Neutrophil (primary cell): Measurements from ENCODE around the gene BTRC.

Source experiments
- H3K27ac ChIP-seq: fragments of 200-600 bp; sonication (generic); 2 replicates; pipeline ENCODE4 v1.5.1; 2016; ENCODE audit warnings: mild to moderate bottlenecking, moderate library complexity
- H3K27me3 ChIP-seq: fragments of 200-600 bp; sonication (generic); 2 replicates; pipeline ENCODE4 v1.6.0; 2016; ENCODE audit warnings: mild to moderate bottlenecking
- H3K36me3 ChIP-seq: fragments of 200-600 bp; sonication (generic); 2 replicates; pipeline ENCODE4 v1.5.1; 2017
- H3K4me1 ChIP-seq, 2 experiments: fragments of 200-600 bp in 1 of 2; sonication (generic) in 1 of 2; 1 replicate in 1 of 2; 2 replicates in 1 of 2; pipeline versions ENCODE4 v1.5.1 to v1.6.1; 2013 to 2016; ENCODE audit warnings: low read depth in 1 of 2, low read length in 1 of 2, mild to moderate bottlenecking in 1 of 2, moderate library complexity in 1 of 2; ENCODE audit not compliant: control insufficient read depth in 1 of 2, insufficient read depth in 1 of 2
- H3K4me3 ChIP-seq, 2 experiments: fragments of 200-600 bp in 1 of 2; sonication (generic) in 1 of 2; 1 replicate in 1 of 2; 2 replicates in 1 of 2; pipeline ENCODE4 v1.5.1; 2013 to 2016; ENCODE audit warnings: low read depth in 1 of 2, low read length in 1 of 2, mild to moderate bottlenecking in 1 of 2, moderate library complexity in 1 of 2
- H3K9me3 ChIP-seq: fragments of 200-600 bp; sonication (generic); 2 replicates; pipeline ENCODE4 v1.5.1; 2016
- TF ChIP-seq, protein P1 (sequence below): fragments of 200-600 bp; sonication (generic); IDR thresholded peaks from 2 replicates; pipeline ENCODE4 v1.5.1; 2016; ENCODE audit warnings: antibody characterized with exemption

Gene BTRC

DNA sequence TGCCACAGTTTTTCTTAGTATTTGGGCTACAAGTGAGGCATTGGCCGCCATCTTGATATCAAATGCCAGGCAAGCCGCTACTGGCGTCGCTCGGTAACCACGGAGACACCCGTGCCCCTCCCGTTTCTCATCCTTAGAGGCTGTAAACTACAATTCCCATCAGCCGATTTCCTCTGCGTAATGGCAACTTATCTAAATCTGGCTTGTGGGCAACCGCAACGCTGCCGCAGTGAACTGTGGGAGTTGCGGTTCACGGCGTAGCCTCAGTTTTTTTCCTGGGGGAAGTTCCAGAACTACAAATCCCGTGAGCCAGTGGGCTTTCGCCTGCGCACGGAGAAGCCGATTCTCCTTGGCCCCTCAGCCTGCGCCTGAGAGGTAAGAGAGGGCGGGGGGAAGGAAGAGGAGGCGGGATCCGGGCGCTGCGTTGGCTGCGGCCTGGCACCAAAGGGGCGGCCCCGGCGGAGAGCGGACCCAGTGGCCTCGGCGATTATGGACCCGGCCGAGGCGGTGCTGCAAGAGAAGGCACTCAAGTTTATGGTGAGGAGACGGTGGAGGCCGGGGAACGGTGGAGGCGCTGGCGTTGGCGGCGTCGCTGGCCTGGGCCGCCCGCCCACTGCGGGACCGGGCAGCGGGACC lies at the start of gene BTRC:
BTRC (plus strand) TSS at position 474 of the 636 bp plus-strand sequence; CDS start at position 490, 16 bp downstream.
- H3K4me3 ChIP-seq: peak within 1 kb of the TSS; percentile 81 to 88
- TF ChIP-seq, protein P1, sequence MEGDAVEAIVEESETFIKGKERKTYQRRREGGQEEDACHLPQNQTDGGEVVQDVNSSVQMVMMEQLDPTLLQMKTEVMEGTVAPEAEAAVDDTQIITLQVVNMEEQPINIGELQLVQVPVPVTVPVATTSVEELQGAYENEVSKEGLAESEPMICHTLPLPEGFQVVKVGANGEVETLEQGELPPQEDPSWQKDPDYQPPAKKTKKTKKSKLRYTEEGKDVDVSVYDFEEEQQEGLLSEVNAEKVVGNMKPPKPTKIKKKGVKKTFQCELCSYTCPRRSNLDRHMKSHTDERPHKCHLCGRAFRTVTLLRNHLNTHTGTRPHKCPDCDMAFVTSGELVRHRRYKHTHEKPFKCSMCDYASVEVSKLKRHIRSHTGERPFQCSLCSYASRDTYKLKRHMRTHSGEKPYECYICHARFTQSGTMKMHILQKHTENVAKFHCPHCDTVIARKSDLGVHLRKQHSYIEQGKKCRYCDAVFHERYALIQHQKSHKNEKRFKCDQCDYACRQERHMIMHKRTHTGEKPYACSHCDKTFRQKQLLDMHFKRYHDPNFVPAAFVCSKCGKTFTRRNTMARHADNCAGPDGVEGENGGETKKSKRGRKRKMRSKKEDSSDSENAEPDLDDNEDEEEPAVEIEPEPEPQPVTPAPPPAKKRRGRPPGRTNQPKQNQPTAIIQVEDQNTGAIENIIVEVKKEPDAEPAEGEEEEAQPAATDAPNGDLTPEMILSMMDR: peak; percentile 5
- H3K27ac ChIP-seq: peak within 1 kb of the TSS; percentile 75
- H3K9me3 ChIP-seq: no peaks in the 10 kb centered on the region
- peaks cover 33% of the 10 kb centered on the region for H3K27me3 ChIP-seq
- peaks cover 12% of the 10 kb centered on the region in 2 experiments for H3K4me1 ChIP-seq
- no peaks in the 10 kb centered on the region for H3K36me3 ChIP-seq

DNA sequence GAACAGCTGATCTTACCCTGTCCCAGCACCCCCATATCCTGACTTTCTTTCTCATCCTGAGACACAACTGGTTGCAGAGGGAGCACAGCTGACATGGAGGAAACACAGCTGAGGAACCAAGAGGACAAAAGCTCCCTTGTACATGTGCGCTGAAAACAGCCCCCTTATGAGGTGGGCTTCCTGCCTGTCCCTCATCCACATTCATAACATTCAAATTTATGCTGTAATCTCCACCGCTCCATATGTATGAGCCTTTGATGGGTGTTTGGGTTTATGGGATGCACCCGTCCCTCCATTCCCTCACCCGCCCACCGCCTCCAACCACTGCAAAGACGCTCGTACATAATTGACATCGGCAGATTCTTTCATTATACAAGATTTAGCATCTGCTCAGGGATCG lies 49.6 kb upstream of the BTRC start:
- H3K9me3 ChIP-seq: no peaks in the 10 kb centered on the region
- peaks cover 93% of the 10 kb centered on the region for H3K27me3 ChIP-seq
- H3K36me3 ChIP-seq: no peaks in the 10 kb centered on the region
- H3K4me1 ChIP-seq: no peaks in the 10 kb centered on the region
- H3K27ac ChIP-seq: no peak overlapping the region
- no peak overlapping the region for H3K4me3 ChIP-seq
- TF ChIP-seq, protein P1: no peak

DNA sequence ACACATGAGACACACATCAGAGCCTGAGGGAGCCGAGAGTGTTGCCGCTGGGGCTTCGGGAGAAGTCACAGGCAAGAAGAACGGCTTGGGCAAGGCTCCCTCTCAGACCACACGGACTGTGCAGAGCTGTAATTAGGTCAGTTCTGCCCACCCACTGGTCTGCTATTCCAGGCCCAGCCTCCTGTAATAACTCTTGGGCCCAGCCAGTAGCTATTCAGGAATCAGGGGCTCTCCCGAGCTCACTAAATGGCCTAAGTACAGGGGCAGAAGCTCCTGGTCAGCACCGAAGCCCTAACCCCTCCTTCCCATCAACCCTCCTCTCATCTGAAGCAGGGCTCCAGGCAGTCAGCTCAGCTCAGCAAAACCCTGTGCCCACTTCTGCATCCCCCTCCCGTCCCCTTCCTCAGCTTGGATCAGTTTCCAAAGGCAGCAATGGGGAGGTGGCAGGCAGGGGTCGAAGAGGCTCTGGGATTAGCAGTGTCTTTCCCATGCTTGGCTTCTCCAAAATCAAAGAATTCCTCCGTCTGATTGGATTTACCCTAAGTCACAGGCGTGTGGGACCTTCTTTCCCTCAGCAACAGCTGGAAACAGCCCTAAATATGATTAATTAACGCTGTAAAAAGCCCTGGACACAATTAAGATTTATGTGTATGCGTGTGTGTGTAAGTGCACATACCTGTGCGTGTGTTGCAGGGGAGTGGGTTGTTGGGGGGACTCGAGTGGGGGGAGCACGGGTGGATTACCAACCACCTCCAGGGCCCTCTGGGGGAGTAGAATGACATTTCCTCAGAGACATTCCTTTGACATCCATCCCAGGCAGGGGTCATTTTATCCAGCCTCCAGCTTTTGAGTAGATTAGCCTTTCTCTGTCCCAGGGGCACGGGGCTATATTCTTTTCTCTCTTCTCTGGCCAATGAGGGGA lies 48.4 kb upstream of the BTRC start:
- H3K4me1 ChIP-seq: no peaks in the 10 kb centered on the region
- no peak overlapping the region for H3K27ac ChIP-seq
- no peak overlapping the region for H3K4me3 ChIP-seq
- peaks cover 94% of the 10 kb centered on the region for H3K27me3 ChIP-seq
- TF ChIP-seq, protein P1: no peak
- no peaks in the 10 kb centered on the region for H3K9me3 ChIP-seq
- H3K36me3 ChIP-seq: no peaks in the 10 kb centered on the region

DNA sequence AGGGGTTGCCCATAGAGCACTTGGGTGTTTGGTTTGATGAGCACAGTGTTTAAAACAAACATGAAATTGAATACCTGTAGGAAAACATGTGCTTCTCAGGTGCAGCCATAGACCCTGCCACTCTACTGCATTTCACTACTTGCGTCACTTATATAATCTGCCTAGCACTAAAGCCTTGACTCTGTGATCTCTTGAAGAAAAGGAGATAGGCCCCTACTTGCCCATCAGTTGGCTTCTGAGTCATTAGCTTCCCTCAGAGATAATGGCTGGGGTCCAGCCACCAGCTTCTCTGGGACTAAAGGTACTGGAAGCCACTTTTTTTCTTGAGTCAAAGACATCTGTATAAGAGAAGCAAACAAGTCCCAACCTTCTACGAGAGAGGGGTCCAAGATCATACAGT lies 45.9 kb upstream of the BTRC start:
- Histone ChIP-seq H3K4me3 (no peak overlapping the region), H3K9me3 (no peaks in the 10 kb centered on the region), H3K4me1 (no peaks in the 10 kb centered on the region), H3K36me3 (no peaks in the 10 kb centered on the region), H3K27me3 (peaks cover 99% of the 10 kb centered on the region), H3K27ac (no peak overlapping the region)
- TF ChIP-seq, protein P1: no peak

DNA sequence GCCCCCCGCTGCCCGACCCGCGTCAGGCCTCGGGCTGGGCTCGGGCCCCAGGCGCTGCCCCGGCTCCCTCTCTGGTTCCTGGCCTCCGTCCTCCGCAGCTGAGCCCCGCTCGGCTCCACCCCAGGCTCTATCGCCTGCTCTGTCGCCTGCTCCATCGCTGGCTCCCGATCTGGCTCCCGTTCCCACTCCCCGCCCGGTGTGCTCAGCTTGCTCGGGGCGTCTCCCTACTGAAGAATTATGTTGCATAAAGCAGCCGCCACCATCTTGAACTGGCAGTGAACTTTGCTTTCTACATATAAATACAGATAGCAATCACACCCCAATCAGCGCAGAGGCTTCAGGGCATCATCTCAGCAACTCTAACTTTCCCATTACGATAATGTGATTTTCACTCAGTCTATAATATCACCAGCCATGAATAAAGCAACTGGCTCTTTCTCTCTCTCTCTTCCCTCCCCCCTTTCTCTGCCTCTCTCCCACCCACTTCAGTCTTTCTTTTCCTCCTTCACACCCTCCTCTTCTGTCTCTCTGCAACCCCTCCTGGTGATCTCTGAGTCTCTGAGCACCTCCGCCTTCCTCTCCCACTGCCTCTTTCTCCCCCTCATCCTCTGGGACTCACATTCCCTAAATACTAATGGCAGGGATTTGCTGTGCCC lies 43.3 kb upstream of the BTRC start:
- no peak overlapping the region for H3K27ac ChIP-seq
- TF ChIP-seq, protein P1: no peak
- no peaks in the 10 kb centered on the region for H3K9me3 ChIP-seq
- no peaks in the 10 kb centered on the region for H3K4me1 ChIP-seq
- H3K36me3 ChIP-seq: no peaks in the 10 kb centered on the region
- peaks cover 94% of the 10 kb centered on the region for H3K27me3 ChIP-seq
- no peak overlapping the region for H3K4me3 ChIP-seq
